ENCODE measurements around the gene IGF1R.

The IGF1R gene

GRCh38 chr15:98812716-98813446 lies 164.5 kb downstream of the IGF1R start:
- no peak for DNase-seq
- H3K36me3 Mint-ChIP-seq (ENCODE audit: low read depth) = peaks cover 39% of the 10 kb centered on the region
- H3K4me3 Mint-ChIP-seq = no peak overlapping the region
- H3K27ac Mint-ChIP-seq = no peak overlapping the region
- H3K9me3 Mint-ChIP-seq = peaks cover 7% of the 10 kb centered on the region
- H3K27me3 Mint-ChIP-seq = no peaks in the 10 kb centered on the region
- H3K4me1 Mint-ChIP-seq (ENCODE audit: low read depth) = peaks cover 1% of the 10 kb centered on the region

GRCh38 chr15:98813951-98814350 lies 165.6 kb downstream of the IGF1R start:
- Mint-ChIP-seq H3K9me3 (peaks cover 15% of the 10 kb centered on the region), H3K4me1 (ENCODE audit: low read depth) (peaks cover 3% of the 10 kb centered on the region), H3K36me3 (ENCODE audit: low read depth) (peaks cover 47% of the 10 kb centered on the region), H3K27me3 (no peaks in the 10 kb centered on the region), H3K4me3 (no peak overlapping the region), H3K27ac (no peak overlapping the region)
- no peak for DNase-seq

- Mint-ChIP-seq H3K36me3 (ENCODE audit: low read depth) (peaks cover 51% of the 10 kb centered on the region), H3K4me1 (ENCODE audit: low read depth) (peaks cover 3% of the 10 kb centered on the region), H3K9me3 (peaks cover 19% of the 10 kb centered on the region), H3K27me3 (no peaks in the 10 kb centered on the region), H3K4me3 (no peak overlapping the region), H3K27ac (no peak overlapping the region)
- no peak for DNase-seq
These were observed 166.9 kb downstream of the IGF1R start for GRCh38 chr15:98815207-98815606.

- Mint-ChIP-seq H3K27ac (no peak overlapping the region), H3K27me3 (no peaks in the 10 kb centered on the region), H3K4me3 (no peak overlapping the region), H3K9me3 (peaks cover 30% of the 10 kb centered on the region), H3K4me1 (ENCODE audit: low read depth) (peaks cover 2% of the 10 kb centered on the region), H3K36me3 (ENCODE audit: low read depth) (peaks cover 67% of the 10 kb centered on the region)
- DNase-seq = no peak
These were observed 169.4 kb downstream of the IGF1R start for GRCh38 chr15:98817745-98818144.

GRCh38 chr15:98823012-98823458 lies 174.7 kb downstream of the IGF1R start:
- peaks cover 37% of the 10 kb centered on the region for H3K9me3 Mint-ChIP-seq
- H3K27me3 Mint-ChIP-seq = no peaks in the 10 kb centered on the region
- H3K4me1 Mint-ChIP-seq (ENCODE audit: low read depth) = peaks cover 6% of the 10 kb centered on the region
- H3K27ac Mint-ChIP-seq = no peak overlapping the region
- peaks cover 81% of the 10 kb centered on the region for H3K36me3 Mint-ChIP-seq (ENCODE audit: low read depth)
- no peak for DNase-seq
- no peak overlapping the region for H3K4me3 Mint-ChIP-seq

- Mint-ChIP-seq H3K9me3 (peaks cover 37% of the 10 kb centered on the region), H3K4me3 (no peak overlapping the region), H3K27ac (no peak overlapping the region), H3K36me3 (ENCODE audit: low read depth) (peaks cover 83% of the 10 kb centered on the region), H3K27me3 (no peaks in the 10 kb centered on the region), H3K4me1 (ENCODE audit: low read depth) (peaks cover 4% of the 10 kb centered on the region)
- no peak for DNase-seq
These were observed 175.3 kb downstream of the IGF1R start for GRCh38 chr15:98823616-98824015.

- Mint-ChIP-seq H3K4me1 (ENCODE audit: low read depth) (peaks cover 4% of the 10 kb centered on the region), H3K4me3 (no peak overlapping the region), H3K27ac (no peak overlapping the region), H3K9me3 (peaks cover 36% of the 10 kb centered on the region), H3K36me3 (ENCODE audit: low read depth) (peaks cover 85% of the 10 kb centered on the region), H3K27me3 (no peaks in the 10 kb centered on the region)
- DNase-seq = no peak
These were observed 176.3 kb downstream of the IGF1R start for GRCh38 chr15:98824595-98824994.

GRCh38 chr15:98826658-98827057 lies 178.3 kb downstream of the IGF1R start:
- H3K27me3 Mint-ChIP-seq = no peaks in the 10 kb centered on the region
- no peak overlapping the region for H3K4me3 Mint-ChIP-seq
- peaks cover 91% of the 10 kb centered on the region for H3K36me3 Mint-ChIP-seq (ENCODE audit: low read depth)
- no peak for DNase-seq
- H3K4me1 Mint-ChIP-seq (ENCODE audit: low read depth) = peaks cover 4% of the 10 kb centered on the region
- peaks cover 43% of the 10 kb centered on the region for H3K9me3 Mint-ChIP-seq
- H3K27ac Mint-ChIP-seq = no peak overlapping the region

- peaks cover 45% of the 10 kb centered on the region for H3K9me3 Mint-ChIP-seq
These were observed 178.9 kb downstream of the IGF1R start for GRCh38 chr15:98827217-98827616.

GRCh38 chr15:98830034-98830634 lies 181.8 kb downstream of the IGF1R start:
- no peak for DNase-seq
- peaks cover 81% of the 10 kb centered on the region for H3K36me3 Mint-ChIP-seq (ENCODE audit: low read depth)
- H3K27ac Mint-ChIP-seq = no peak overlapping the region
- H3K9me3 Mint-ChIP-seq = peaks cover 57% of the 10 kb centered on the region
- no peaks in the 10 kb centered on the region for H3K4me1 Mint-ChIP-seq (ENCODE audit: low read depth)
- no peak overlapping the region for H3K4me3 Mint-ChIP-seq
- H3K27me3 Mint-ChIP-seq = no peaks in the 10 kb centered on the region

More at GRCh38 chr15:98827217-98827616, 178.9 kb downstream of the IGF1R start:
- peaks cover 91% of the 10 kb centered on the region for H3K36me3 Mint-ChIP-seq (ENCODE audit: low read depth)
- H3K27me3 Mint-ChIP-seq = no peaks in the 10 kb centered on the region
- peaks cover 4% of the 10 kb centered on the region for H3K4me1 Mint-ChIP-seq (ENCODE audit: low read depth)
- H3K27ac Mint-ChIP-seq = no peak overlapping the region
- no peak overlapping the region for H3K4me3 Mint-ChIP-seq
- DNase-seq = no peak

- Mint-ChIP-seq H3K27me3 (no peaks in the 10 kb centered on the region), H3K4me1 (ENCODE audit: low read depth) (peaks cover 3% of the 10 kb centered on the region), H3K9me3 (peaks cover 36% of the 10 kb centered on the region), H3K36me3 (ENCODE audit: low read depth) (peaks cover 55% of the 10 kb centered on the region), H3K27ac (no peak overlapping the region), H3K4me3 (no peak overlapping the region)
- DNase-seq = no peak
These were observed 186.6 kb downstream of the IGF1R start for GRCh38 chr15:98834976-98835375.

GRCh38 chr15:98835876-98836275 lies 187.5 kb downstream of the IGF1R start:
- H3K27me3 Mint-ChIP-seq = no peaks in the 10 kb centered on the region
- H3K27ac Mint-ChIP-seq = no peak overlapping the region
- peaks cover 46% of the 10 kb centered on the region for H3K36me3 Mint-ChIP-seq (ENCODE audit: low read depth)
- DNase-seq = no peak
- H3K4me3 Mint-ChIP-seq = no peak overlapping the region
- peaks cover 31% of the 10 kb centered on the region for H3K9me3 Mint-ChIP-seq
- H3K4me1 Mint-ChIP-seq (ENCODE audit: low read depth) = peaks cover 4% of the 10 kb centered on the region

- H3K36me3 Mint-ChIP-seq (ENCODE audit: low read depth) = peaks cover 24% of the 10 kb centered on the region
- peaks cover 22% of the 10 kb centered on the region for H3K4me1 Mint-ChIP-seq (ENCODE audit: low read depth)
- H3K27me3 Mint-ChIP-seq = no peaks in the 10 kb centered on the region
- no peak overlapping the region for H3K27ac Mint-ChIP-seq
- no peak overlapping the region for H3K4me3 Mint-ChIP-seq
- DNase-seq = no peak
- peaks cover 10% of the 10 kb centered on the region for H3K9me3 Mint-ChIP-seq
These were observed 190.3 kb downstream of the IGF1R start for GRCh38 chr15:98838387-98839259.

GRCh38 chr15:98840053-98840452 lies 191.7 kb downstream of the IGF1R start:
- no peak for DNase-seq
- Mint-ChIP-seq H3K9me3 (peaks cover 3% of the 10 kb centered on the region), H3K4me1 (ENCODE audit: low read depth) (peaks cover 32% of the 10 kb centered on the region), H3K27me3 (no peaks in the 10 kb centered on the region), H3K36me3 (ENCODE audit: low read depth) (peaks cover 17% of the 10 kb centered on the region), H3K4me3 (no peak overlapping the region), H3K27ac (no peak overlapping the region)

Measured in activated T-cell treated with anti-CD3 and anti-CD28 coated beads, Interleukin-2, amount 50 U/mL, for 24 hours (primary cell).